HG03342 (cell line): ENCODE measurements around the gene G6PC2.
"Not testable (repeated sequence)": the region's sequence is repeated elsewhere in the genome, so short reads cannot be mapped to it uniquely, and the experiment has no call there.

Experiments
- ATAC-seq: cut with Tn5 transposase; IDR thresholded peaks from one replicate; pipeline ENCODE4 v1.9.1; 2021; ENCODE audit warnings: mild to moderate bottlenecking, moderate library complexity; ENCODE audit not compliant: unreplicated experiment

The G6PC2 gene

DNA sequence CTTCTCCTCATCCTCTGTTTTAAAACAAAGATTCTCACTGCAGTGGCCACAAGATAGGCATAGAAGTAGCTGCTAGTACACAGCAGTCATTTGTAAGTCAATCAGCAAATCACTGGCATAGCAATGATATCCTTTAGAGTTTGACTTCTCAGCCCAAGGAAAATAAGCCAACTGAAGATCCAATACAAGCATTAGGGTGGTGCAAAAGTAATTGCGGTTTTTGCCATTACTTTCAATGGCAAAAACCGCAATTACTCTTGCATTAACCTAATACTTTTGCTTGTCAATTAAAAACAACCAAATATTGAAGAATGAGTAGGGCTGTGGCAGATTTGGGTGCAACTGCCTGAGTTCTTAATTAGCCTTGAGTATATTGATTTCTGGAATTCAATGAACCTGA lies 2.8 kb downstream of the G6PC2 start:
- no peak for ATAC-seq

DNA sequence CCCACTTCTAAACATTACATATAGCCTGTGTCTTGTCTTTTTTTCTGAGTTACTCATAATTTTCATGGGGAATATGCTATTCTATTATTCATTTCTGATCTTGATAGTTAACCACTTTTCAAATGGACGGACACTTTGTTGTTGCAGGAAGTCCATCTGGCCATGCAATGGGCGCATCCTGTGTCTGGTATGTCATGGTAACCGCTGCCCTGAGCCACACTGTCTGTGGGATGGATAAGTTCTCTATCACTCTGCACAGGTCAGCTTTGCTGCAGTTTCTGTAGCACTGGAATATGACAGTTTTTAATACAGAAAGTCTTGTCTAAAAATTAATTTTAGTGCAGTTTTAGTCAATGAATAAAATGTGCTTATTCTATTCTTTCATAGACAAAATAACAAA lies 3.3 kb downstream of the G6PC2 start:
- no peak for ATAC-seq

- no peak for ATAC-seq
Measured at GRCh38 chr2:168907940-168908662, 7.0 kb downstream of the G6PC2 start.

- ATAC-seq, result no peak
Measured at GRCh38 chr2:168910330-168910729, 9.2 kb downstream of the G6PC2 start.

GRCh38 chr2:168912466-168912865 lies 11.4 kb downstream of the G6PC2 start:
- ATAC-seq, result no peak

DNA sequence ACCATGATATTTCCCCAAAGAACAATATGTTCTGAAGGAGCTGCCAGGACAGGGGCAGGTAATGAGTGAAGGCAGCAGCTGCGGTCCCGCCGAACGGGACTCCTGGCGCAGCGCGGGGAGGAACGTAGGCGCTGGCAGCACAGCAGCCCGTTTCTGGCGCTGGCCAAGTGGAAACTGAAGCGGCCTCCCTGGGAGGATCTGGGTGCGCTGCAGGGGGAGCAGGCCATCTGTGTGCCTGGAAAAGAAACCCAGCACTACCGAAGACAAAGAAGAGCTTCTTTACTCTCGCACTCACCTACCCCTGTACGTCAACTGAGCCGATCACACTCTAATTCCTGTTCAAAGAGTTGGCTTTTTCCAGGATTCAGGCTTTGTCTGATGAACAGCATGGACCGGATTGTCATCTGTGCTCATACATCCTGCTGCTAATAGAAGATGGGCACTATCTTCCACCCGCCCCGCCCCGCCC lies 11.8 kb downstream of the G6PC2 start:
- no peak for ATAC-seq

GRCh38 chr2:168913495-168913894 lies 12.4 kb downstream of the G6PC2 start:
- ATAC-seq, result no peak

DNA sequence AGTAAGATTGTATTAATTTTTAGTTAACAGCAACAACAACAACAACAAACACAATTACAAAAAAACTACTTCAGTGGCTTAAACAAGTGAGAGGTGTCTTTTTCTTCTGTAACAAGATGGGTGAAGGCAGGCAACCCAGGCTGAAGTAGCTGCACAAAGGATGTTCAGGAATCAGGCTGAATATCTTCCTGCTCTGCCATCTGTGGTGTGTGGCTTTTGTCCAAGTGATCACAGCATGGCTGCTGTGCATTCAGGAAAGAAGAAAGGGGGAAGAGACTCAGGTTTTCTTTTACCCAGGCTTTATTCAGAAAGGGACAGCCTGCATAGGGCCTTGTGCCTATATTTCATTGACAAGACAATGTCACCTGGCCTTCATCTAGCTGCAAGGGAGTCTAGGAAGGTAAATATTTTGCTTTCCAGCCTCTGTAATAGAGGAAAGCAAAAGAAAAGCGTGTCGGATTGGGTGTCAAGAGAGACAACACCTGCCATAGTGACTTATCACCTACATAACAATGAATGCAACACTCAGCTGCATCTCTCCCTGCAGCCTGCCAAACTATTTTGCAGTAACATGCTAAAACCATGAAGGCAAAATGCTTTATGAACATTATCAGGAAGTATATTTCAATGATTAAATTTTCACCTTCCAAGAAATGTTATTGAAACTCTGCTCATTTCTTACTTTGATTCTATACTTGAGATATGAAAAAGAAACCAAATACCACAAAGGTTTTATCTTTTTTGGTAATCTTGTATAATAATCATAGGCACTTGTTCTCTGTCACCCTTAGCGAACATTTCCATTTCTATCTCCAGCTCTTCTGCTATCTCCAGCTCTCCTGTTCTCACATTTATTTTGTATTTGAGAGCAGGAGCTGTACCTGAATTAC lies 14.6 kb downstream of the G6PC2 start:
- no peak for ATAC-seq

DNA sequence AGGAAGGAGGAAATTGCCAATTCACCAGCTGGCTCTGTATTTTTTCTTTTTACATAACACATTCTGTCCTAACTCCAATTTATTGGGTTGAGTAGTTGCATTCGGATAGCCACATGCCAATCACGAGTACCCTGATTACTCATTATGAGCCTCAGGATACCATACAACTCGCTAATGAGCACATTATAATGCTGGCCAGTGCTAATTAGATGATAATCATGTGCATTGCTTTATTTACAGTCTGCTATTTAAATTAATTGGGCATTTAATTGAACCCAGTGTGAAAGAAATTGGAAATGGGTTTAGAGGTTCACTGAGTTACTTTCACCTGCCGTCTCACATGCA lies 15.2 kb downstream of the G6PC2 start:
- ATAC-seq, result no peak

GRCh38 chr2:168920504-168921157 lies 19.5 kb downstream of the G6PC2 start:
- no peak for ATAC-seq

GRCh38 chr2:168926621-168927386 lies 25.7 kb downstream of the G6PC2 start:
- ATAC-seq, result no peak

DNA sequence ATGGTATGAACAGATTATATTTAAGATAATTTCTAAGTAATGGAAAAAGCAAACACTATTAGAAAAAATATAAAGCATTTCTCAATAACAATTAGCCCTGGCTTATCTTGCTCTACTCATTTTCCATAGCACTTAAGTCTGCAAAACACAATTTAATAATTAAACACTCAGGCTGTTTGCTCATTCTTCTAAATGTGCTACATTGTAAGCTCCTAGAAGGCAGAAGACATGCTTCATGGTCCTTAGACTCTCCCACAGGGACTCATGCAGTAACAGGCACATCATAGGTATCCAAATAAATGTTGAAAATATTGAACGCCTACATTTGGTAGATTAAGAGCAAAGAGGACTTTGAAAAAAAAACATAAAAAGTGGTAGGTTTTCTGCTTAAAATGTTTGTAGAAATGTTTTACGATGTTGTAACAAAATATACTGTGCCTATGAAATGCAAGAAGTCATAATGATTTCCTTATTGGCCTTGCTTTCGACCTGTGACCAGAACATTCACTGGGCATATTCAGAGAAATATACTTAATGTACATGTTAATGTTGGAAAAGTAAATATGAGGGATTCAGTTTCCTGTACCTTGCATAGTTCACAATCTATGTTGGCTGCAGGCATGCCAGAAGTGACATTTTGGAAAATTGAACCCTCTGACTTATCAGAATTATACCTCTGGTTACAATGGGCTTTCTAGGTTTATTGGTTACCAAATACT lies 27.2 kb downstream of the G6PC2 start:
- ATAC-seq, result no peak

DNA sequence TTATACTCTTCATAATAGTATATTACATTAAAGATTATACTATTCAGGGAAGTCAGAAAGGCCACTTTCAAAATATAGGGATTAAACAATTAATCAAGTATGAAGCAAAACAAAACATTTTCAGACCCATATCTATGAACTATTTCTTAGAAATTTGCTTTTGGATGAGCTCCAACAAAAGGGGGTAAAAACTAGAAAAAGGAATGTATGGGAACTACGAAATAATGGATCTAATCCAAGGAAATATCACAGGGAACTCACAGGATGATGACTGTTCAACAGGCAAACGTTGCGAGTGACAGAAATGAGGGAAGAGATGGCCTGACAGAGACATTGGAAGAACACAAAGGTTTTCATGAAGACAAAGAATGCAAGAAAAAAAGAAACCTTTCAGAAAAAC lies 27.9 kb downstream of the G6PC2 start:
- ATAC-seq, result no peak

DNA sequence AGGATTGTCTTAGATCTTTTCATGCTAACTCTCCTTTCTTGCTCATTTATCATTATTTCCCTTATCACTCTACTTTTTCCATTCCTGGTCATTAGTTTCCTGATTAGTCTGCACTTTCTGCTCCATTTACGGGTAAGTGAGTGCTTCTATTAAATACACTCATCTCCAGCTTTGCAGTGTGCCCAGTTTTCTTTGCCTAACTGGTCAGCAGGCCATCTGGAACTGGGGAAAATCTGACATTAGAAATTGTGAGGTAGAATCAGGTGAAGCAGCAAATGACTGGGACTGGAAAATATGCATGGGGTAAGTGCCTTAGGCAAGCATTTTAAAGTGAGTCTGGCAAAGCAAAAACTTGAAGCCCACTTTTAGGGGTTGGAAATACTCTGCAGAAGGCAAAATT lies 29.2 kb downstream of the G6PC2 start:
- ATAC-seq, result no peak

- not testable (repeated sequence) for ATAC-seq
Measured at GRCh38 chr2:168932174-168932573, 31.1 kb downstream of the G6PC2 start.

DNA sequence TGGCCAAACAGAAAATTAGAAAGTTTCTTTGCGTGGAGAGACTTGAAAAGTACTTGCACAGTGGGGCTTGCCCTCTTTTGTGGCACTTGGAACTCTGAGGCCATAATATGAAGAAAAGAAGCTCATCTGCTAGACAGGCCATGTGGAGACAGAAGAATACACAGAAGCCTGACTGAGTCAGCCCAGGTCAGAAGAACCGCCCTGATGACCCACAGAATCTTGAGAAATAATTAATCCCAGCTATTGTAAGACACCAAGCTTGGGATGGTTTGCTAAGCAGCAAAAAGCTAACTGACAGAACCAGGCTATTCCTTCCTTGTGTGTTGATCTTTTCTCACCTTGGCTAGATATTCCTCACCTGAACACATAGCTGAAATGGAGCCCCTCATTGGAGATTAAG lies 33.7 kb downstream of the G6PC2 start:
- ATAC-seq, result no peak

DNA sequence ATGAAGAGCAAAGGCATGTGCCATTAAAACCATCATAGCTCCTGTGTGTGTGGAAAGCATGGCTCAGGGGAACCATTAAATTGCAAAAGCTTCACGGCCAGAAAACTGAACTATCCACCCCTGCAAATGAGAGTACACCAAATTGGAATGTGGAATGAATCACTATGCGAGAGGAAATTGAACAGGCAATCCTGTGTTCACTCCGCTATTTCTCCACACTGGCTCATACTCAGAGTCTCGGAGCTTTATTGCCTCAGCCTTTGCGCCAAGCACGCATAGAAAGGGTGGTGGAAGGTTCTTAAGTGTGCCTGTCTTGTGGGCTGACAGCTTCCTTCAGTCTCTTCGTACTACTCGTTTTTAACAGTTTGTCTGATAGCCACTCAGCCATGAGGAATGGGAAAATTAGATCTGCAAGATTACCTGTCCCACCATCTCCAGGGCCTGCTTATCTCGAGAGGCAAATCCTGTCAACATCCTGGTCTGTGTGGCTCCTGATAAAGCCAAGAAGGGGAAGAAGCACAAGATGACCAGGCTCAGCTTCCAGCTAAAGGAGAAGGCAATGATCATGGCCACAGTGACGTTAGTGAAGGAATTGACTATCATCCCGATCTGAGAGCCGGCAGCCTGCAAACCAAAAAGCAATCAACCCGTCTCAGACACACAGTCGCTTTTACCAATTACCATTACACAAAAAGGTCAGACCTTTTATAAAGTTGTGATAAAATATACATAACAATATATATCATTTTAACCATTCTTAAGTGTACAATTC lies 34.9 kb downstream of the G6PC2 start:
- ATAC-seq, result no peak

- no peak for ATAC-seq
Measured at GRCh38 chr2:168939061-168939460, 38.0 kb downstream of the G6PC2 start.

GRCh38 chr2:168939918-168940317 lies 38.8 kb downstream of the G6PC2 start:
- ATAC-seq, result no peak

GRCh38 chr2:168941297-168941696 lies 40.2 kb downstream of the G6PC2 start:
- no peak for ATAC-seq
